ENCODE measurements around the gene TPBGL.
A peak's percentile ranks its signal among the peaks of the same experiment; 100 is the strongest.

TPBGL gene

DNA sequence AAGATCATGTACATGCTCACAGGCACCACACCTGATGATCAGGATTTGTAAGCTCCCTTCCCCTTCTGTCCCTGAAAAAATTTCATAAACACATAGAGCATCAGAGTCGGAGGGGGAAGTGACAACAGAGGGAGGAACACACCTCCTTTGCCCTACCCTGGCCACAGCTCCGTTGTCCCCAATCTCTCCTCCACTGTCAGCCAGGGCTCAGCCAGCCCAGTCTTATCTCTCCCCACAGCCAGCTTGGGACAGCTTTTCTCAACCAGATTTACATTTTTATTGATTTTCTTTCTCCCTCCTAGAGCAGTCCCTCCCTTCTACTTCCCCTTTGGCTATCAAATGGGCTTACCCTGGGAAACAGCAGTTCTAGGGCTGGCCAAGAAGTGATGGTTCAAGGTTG, 32.1 kb upstream of the TPBGL start:
- no peak for DNase-seq (ENCODE audit: low spot score)

DNA sequence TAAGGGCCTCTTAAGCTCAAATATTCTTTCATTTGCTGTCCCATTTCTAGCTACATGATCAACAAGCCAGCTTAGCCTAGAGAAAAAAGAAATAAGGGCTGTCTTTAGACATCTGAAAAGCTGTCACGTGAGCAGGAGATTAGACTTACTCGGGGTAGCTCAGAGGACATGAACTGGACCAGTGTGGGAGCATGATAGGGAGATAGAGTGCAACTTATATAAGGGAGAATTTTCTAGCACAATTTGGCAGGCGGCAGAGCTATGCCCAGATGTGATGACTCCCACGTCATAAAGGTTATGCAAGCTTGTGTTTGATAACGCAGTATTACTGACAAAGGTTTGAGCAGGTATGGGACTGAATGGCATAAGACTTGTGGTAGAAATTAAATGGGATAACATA, 28.2 kb upstream of the TPBGL start:
- peak; percentile 37 for DNase-seq (ENCODE audit: low spot score)

DNA sequence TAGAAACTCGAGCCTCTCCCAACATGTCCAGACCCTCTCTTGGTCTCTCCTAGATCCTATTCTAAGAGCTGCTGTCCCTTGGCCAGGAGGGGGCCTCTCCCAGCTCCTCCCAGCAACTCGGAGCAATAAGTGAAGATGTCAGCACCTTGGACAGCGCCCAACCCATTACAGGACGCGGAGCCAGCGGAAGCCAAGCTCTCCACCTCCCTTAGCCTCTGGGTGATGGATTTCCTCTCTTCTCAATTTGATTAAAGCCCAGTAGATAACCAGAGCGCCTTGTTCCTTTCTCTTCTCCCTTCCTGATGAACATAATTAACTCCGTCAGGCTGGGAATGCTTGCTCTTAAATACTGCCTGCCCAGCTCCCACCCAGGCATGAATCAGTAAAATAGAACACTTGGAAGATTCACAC, 26.2 kb upstream of the TPBGL start:
- DNase-seq (ENCODE audit: low spot score): peak; percentile 15

DNA sequence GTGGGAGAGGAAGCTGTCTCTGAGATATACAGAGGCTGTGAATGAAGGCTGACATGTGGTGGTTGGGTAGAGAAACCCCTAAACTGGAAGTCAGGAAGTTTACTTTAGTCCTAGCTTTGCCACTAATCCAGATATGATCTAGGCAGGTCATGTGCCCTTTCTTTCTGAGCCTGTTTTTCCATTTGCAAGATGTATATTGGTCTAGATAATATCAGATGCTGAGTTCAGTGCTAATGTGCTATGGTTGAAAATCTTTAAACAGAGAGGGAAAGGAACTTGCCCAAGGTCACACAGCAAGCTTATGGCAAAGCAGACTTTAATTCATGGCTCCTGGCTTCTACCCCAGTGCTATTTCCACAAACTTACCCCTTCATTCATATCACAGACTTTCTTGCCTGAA, 25.7 kb upstream of the TPBGL start:
- no peak for DNase-seq (ENCODE audit: low spot score)

GRCh38 chr11:75219869-75220268, 20.7 kb upstream of the TPBGL start:
- no peak for DNase-seq (ENCODE audit: low spot score)

- DNase-seq (ENCODE audit: low spot score): no peak
These were observed 16.5 kb upstream of the TPBGL start for GRCh38 chr11:75223954-75224643.

- no peak for DNase-seq (ENCODE audit: low spot score)
These were observed 14.8 kb upstream of the TPBGL start for GRCh38 chr11:75225794-75226193.

GRCh38 chr11:75229466-75229865, 11.1 kb upstream of the TPBGL start:
- no peak for DNase-seq (ENCODE audit: low spot score)

DNA sequence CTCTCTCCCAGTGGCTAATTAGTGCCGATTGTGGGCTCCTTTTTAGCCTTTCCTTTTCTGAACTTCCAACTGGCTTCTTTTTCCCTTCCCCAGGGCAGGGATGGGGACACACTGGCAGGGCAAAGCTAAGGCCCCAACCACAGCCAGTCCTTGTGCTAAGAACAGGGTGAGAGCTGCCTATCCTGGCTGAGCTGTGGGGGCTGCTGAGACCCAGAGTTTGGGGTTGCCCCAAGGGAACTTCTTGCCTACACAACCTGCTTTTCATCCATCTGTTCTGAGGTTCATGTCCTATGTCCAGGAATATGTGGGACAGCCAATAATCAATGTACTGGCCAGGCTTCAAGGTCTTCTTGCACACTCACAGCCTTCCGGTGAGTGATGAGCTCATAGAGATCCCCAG, 10.0 kb upstream of the TPBGL start:
- no peak for DNase-seq (ENCODE audit: low spot score)

GRCh38 chr11:75233754-75234172, 6.8 kb upstream of the TPBGL start:
- DNase-seq (ENCODE audit: low spot score): no peak

DNA sequence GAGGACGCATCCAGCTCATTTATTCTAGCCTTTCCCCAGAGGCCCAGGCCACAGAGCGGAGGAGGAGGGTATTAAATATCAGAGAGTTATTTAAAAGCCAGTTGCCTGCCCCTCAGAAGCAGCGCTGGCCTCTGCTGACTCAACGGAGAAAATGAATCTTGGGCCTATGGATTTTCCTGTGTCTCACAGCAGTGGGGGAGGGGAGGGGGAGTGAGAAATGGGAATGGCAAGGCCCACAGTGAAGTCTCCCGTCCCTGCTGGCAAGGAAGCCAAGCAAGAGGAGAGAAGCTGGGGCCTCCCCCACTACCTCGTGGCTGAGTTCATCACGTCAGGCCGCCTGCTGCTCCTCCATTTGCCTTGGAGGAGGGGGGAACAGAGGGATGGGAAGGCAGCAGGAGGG, 4.5 kb upstream of the TPBGL start:
- DNase-seq (ENCODE audit: low spot score): no peak

GRCh38 chr11:75237050-75237449, 3.5 kb upstream of the TPBGL start:
- no peak for DNase-seq (ENCODE audit: low spot score)

DNA sequence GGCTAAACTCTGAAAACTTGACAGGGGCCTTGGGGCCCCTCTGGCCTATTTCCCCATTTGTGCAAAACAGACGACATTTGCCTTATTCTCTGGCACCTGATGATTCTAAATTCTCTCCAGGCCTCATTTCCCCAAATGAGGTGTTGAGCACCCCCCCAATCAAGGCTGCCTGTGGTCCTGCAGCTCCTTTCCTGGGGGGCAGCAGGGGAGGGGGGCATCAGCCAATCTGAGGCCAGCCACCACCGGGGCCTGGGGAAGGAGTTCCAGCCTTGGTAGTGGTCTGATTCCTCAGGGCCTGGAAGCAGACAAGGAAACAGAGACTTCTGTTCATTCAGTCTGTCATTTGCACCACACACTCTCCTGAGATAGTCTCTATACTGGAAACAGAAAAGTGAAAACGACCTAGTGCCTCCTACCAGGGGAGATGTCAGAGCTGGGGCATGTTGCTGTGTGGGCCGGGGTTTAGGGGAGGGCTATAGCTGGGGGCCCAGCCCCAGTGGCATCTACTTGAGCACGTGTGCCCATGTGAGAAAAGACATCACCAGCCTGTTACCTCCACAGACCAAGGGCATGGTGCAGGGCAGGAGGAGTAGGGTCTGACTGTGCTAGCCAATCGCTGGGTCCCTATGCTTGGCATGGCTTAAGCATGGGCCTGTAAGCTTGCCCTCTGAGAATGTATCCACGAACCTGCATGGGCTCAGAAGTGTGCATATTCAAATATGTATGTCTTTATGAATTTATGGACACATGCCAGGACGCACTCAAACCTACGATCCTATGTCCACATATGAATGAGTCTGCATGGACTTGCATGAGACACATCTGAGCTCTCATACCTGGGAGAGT, 1.8 kb upstream of the TPBGL start:
- DNase-seq (ENCODE audit: low spot score): no peak

- DNase-seq (ENCODE audit: low spot score): no peak
These were observed 863 bp upstream of the TPBGL start for GRCh38 chr11:75239531-75240290.

GRCh38 chr11:75241036-75241905, 697 bp downstream of the TPBGL start:
- peak; percentile 76 for DNase-seq (ENCODE audit: low spot score)

- DNase-seq (ENCODE audit: low spot score): no peak
These were observed 1.5 kb downstream of the TPBGL start for GRCh38 chr11:75241906-75242644.

DNA sequence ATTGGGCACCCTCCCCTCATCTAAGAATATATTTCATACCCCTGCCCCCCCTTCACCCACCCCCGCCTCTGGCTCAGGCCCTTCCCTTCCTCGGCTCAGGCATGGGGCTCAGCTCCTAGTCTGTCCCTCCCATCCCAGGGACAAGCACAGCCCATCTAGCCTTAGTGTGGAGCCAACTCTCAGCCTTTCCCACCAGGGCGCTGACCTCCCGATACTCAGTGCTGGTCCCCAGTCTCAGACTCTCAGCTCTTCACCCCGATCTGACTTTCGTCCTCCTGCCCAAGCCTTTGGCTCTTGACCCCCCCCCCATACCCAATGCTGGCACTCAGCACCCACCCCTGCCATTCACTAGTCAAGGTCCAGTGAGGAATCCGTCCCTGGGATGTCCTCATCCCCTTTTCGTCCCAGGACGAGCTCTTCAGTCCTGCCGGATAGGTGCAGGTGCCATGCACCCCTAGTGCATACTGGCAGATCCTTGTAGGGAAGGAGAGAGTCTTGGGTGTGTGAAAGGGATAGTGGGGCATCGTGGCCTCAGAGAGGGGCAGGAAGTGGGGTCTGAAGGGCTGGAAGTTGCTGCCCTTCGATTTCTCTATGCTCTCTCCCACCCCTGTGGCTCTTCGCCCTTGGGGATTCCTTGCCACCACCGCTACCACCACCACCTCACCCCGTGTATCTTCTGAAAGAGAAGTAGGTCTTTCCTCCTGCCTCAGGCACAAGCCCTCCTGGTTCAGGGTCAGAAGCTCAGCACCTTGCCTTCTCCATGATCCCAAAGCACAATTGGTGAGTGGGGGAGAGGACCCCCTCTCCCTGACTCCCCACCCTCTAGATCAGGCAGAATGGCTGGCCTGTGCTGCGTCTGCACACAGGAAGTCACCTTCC, 2.4 kb downstream of the TPBGL start:
- DNase-seq (ENCODE audit: low spot score): no peak

DNA sequence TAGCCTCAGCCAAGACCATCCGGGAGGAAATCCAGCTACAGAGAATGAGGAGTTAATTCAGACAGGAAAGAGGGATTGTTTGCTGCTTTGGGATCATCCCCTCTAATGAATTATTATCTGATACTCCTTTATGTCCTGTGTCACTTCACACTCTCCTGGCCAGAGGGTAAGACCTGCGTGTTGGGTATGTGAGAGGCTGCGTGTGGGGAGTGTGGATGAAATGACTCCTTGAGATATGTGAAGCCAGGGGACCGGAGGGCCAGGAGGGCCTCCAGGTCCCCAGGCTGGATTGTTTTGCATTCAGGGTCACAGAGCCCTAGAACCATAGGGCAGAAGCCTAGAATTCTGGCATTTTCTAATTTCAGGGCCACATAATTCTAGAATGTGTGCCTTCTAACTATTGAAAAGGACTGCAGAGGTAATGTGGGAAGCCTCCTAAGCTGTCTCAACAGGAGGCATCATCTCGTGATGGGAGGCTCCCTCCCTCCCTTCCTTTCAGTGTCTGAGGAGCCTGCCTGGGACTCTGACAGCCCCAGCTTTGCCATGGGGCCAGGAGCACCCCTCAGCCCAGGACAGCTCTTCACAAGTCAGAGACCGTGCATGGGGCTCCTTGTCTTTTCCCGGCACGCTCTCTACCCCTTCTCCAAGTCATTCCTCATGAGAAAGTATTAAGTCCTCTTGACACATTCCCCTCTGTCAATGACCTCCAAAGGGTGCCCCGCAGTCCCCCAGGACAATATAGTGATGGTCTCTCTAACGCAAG, 3.7 kb downstream of the TPBGL start:
- DNase-seq (ENCODE audit: low spot score): no peak

GRCh38 chr11:75245356-75246005, 4.9 kb downstream of the TPBGL start:
- DNase-seq (ENCODE audit: low spot score): no peak

Measured in putamen (tissue), 1 donor.